ENCODE measurements around the gene ZFYVE28.
"Not testable (repeated sequence)": the region's sequence is repeated elsewhere in the genome, so short reads cannot be mapped to it uniquely, and the experiment has no call there.

Gene ZFYVE28

DNA sequence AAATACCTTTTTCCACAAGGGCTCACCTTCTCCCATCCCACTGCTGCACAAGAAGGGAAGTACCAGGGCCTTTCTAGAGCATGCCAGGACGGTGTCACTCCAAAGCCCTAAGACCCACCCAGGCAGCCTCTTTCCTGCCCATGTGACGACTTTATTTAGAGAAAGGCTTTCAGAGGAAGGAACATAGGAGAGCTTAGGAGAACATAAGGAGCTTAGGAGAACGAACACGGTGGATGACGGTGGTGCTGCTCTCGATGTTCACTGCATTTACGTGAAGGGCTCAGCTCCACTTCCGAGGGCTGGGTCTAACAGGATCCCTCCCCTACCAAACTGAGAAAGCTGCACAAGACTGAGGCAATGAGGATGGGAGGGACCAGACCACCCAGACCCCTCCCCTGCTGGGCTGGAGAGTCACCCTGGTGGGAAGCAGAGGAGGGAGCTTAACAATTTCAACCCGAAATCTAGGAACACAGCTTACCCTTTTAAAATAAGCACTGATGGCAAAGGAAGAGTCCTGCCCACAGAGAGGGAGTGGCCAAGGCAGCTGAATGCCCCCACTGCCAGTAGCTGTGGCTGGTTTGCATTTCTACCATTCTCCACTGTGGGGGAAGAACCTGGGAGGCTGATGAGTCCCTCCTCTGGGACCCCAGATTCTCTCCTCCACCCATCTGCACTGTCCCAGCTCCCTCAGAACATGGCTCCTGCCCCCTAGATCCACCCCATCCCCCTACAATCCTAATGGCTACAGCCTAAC is 29.8 kb downstream of the ZFYVE28 start:
- DNase-seq, result no peak

DNA sequence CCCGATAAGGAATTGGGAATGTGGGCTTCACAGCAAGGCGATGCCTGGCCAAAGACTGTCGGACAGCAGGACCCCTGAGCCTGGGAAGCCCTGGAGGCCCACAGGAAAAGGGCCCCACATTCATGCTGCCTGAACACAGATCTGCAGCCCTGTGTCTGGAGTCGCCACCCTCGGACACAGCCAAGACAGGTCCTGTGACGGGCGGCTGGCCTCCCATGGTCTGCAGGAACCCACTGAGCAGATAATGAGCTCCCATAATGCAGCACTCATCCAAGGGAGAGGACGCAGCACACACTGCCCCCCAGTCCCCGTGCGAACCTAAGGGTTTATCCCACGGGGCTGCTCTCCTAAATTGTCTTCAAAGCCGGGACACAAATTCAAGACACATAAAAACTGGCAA is 30.6 kb downstream of the ZFYVE28 start:
- DNase-seq, result no peak

GRCh38 chr4:2387218-2387617 is 31.2 kb downstream of the ZFYVE28 start:
- DNase-seq, result no peak

DNA sequence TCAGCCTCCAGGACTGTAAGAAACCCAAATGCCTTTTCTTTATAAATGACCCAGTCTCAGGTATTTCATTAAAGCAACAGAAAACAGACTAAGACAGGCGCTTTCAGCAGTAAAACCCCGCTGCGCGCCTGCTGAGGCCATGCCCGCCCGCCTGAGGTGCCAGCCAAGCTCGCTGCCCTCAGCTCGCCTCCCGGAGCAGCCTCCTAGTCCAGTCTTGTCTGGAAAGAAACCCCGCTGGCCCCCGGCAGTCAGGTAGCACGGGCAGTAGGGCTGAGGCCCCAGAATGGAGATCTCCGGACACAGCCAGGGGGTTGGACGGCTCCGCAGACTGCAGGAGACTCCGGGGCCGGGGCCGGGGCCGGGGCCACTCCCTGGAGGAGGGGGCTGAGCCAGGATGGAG is 31.7 kb downstream of the ZFYVE28 start:
- no peak for DNase-seq

DNA sequence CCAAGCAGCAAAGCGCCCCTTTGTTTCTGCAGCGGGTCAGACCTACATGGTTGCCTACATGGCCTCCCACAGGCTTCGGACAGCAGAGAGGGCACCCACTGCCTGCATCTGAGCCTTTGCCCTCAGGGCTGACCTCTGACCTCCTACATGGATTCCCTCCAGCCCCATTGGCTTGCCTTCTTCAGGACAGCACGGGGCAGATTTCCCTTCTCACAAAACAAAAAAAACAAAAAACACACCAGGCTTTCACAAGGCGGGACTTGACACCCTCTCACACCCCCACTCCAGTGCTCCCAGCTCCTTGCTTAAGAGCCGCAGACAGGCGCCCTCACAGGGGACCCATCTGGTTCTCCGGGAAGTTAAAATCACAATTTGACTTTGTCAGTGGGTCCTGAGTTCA is 32.9 kb downstream of the ZFYVE28 start:
- no peak for DNase-seq

DNA sequence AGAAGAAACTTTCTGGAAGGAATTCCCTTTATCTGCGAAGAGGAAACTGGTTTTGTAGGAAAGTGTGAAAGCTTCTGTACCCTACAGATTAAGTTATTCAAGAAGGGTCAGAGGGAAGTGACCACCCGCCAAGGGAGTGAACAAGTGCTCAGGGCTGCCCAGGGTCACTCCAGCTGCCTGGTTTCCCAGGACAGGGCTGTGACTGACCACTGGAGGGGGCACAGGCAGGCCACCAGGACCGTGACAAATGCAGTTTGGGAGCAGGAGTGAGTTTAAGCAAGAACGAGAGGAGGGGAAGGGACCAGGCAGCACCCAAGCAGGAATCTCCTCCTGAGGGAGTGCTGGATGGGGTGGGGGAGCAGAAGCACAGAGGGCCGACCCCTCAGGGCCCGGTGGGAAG is 34.2 kb downstream of the ZFYVE28 start:
- DNase-seq, result no peak

DNA sequence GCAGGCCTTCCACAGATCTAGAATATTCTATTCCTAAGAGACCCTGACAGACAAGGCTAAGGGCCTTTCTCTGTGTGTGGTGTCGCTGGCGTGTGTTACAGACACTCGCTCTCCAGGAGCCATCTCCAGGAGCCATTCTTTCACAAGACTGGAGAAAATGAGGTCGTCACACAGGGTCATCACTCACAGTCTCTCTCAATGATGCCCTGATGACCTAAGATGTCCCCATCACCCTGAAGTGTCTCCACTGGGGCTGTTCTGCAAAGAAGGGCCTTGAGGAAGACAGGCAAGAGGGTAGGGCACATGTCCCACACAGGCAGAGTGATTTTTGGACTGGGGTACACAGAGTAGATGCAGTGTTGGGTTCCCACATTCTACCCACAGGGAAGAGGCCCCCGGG is 34.7 kb downstream of the ZFYVE28 start:
- no peak for DNase-seq

DNA sequence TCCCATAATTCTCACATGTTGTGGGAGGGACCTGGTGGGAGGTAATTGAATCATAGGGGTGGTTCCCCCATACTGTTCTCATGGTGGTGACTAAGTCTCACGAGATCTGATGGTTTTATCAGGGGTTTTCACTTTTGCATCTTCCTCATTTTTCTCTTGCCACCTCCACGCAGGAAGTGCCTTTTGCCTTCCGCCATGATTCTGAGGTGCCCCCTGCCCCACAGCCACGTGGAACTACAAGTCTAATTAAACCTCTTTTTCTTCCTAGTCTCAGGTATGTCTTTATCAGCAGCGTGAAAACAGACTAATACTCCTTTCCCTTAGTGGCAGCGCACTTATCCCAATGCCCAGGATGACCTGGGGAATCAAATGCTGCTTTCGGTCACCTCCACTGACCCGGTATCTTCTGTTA is 35.2 kb downstream of the ZFYVE28 start:
- not testable (repeated sequence) for DNase-seq

- DNase-seq, result not testable (repeated sequence)
Observed at GRCh38 chr4:2382769-2383202, 35.7 kb downstream of the ZFYVE28 start.

DNA sequence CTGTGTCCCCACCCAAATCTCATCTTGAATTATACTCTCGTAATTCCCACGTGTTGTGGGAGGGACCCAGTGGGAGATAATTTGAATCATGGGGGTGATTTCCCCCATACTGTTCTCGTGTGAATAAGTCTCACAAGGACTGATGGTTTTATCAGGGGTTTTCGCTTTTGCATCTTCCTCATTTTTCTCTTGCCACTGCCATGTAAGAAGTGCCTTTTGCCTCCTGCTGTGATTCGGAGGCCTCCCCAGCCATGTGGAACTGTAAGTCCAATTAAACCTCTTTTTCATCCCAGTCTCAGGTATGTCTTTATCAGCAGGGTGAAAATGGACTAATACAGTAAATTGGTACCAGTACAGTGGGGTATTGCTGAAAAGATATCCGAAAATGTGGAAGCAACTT is 37.9 kb downstream of the ZFYVE28 start:
- not testable (repeated sequence) for DNase-seq

DNA sequence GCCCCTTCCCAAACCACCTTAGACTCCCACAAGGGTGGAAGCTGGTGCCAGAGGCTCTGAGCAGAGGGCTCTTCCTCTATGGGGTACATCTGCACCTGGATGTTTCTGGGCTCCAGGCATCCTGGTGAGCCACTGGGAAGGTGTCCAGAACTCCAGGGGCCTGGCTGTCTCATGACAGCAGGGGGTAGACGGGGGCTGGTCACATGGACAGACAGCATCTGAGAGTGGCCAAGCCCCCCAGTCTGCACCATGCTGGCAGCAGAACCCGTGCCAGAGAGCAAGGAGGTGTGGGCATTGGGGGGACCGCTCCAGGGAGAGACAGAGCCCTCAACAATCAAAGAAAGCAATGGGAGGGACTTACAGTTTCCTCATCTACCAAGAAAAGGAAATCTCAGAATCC is 39.5 kb downstream of the ZFYVE28 start:
- no peak for DNase-seq

DNA sequence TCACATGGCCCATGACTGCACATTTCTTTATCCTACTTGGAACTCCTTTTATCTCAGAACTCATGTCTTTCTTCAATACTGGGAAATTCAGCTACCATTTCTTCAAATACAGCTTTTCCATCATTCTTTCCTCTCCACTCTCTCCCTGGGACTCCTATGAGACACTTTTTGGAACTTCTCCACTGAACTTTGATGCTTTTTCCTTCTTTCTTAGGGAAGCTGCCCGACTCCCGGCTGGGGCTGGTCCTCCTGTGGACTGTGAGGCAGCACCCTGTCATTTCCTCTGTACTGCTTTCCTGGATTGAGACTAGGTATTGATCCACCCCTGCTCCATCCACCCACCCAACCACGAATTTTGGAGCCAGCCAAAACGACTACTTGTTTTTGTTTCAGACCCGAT is 40.0 kb downstream of the ZFYVE28 start:
- DNase-seq, result no peak

DNA sequence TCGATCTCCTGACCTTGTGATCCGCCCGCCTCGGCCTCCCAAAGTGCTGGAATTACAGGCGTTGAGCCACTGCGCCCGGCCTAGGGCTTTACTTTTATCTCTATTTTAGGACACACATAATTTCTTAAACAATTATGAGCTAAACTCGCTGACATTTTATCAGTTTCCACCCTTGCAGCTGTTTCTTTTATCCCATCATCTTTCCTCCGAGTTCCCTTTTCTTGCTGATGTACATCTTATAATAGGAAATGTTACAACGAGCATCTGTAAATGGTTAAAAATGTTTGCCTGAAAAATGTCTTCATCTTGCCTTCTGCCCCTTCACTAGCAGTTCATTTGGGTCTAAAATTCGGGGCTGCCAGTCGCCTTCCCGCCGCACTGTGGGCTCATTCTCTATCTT is 41.2 kb downstream of the ZFYVE28 start:
- no peak for DNase-seq

DNA sequence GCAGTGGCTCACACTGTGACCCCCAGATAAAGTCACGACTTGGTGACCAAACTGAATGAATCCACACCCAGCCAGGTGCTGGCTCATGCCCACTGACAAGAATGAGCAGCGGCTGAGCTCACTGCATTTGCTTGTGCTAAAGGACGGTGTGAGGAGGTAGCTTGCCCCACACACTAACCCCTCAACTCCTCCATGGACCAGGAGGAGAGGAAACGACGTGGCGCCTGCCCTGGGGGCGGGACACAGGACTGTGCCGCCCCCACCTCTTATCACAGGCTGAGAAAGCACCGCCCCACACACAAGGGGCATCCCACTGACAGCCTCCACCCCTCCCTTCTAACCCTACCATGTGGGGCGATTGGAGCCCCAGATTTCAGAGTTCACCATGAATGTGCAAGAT is 43.0 kb downstream of the ZFYVE28 start:
- DNase-seq, result no peak

DNA sequence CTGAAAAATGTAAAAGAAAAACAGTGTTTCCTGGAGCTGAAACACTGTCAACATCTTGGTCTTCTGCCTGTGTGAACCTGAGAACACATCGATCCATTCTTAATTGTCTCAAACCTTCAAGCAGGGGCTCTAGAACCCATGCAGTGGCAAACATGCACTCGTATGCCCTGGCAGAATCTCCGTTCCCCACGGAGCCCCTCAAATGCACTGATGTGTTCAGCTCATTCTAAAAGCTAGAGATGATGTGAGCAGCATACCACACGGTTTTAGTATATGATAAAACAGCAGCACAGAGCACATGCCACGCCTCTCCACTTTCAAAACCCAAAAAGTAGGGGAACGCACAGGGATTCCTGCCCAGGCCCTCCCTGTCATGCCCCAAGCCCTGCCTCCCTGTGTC is 44.9 kb downstream of the ZFYVE28 start:
- DNase-seq, result no peak

DNA sequence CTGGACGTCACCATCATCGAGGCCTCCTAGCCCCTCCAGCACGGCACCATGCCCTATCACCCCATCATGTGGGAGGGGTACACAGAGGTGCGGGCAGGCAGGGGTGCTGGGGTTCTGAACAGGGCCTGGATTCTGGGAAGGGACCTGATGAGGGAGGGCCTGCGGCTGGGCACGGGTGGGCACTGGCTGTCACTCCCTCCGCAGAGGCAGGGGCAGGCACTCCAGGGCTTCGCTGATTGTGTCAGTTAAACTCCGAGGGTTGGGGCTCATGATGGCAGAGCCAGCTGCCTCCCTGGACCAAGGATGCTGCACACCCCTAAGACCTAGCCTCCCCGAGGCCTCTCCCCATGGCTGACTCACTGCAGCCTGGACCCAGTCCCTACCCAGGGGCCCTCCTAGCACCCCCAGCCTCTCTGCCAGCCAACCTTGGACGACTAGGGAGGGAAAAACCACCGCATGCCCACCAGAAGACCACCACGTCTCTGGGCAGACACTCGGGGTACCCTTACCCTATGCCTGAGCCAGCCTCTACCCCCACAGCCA is 45.9 kb downstream of the ZFYVE28 start:
- no peak for DNase-seq

GRCh38 chr4:2371765-2372487 is 46.5 kb downstream of the ZFYVE28 start:
- no peak for DNase-seq

- DNase-seq, result no peak
Observed at GRCh38 chr4:2370597-2371320, 47.7 kb downstream of the ZFYVE28 start.

GRCh38 chr4:2368746-2369437 is 49.6 kb downstream of the ZFYVE28 start:
- DNase-seq, result no peak

DNA sequence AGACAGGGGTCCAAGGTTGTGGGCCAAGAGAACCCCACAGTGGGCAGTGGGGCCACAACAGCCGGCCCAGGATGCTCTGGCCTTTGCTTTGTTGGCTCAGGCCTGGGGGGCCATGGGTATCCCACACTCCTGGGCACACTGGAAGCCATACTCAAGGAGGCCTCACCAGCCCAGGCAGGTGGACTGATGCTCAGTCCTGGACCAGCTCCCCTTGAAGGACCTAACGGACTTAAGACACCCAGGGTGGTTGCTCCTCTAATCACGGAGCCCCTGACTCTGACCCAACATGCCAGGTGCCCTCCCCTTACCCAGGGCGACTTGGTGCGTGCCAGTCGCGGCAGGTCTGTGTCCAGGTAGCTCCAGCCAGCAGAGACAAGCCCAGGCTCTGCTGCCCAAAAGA is 50.8 kb downstream of the ZFYVE28 start:
- DNase-seq, result no peak

DNA sequence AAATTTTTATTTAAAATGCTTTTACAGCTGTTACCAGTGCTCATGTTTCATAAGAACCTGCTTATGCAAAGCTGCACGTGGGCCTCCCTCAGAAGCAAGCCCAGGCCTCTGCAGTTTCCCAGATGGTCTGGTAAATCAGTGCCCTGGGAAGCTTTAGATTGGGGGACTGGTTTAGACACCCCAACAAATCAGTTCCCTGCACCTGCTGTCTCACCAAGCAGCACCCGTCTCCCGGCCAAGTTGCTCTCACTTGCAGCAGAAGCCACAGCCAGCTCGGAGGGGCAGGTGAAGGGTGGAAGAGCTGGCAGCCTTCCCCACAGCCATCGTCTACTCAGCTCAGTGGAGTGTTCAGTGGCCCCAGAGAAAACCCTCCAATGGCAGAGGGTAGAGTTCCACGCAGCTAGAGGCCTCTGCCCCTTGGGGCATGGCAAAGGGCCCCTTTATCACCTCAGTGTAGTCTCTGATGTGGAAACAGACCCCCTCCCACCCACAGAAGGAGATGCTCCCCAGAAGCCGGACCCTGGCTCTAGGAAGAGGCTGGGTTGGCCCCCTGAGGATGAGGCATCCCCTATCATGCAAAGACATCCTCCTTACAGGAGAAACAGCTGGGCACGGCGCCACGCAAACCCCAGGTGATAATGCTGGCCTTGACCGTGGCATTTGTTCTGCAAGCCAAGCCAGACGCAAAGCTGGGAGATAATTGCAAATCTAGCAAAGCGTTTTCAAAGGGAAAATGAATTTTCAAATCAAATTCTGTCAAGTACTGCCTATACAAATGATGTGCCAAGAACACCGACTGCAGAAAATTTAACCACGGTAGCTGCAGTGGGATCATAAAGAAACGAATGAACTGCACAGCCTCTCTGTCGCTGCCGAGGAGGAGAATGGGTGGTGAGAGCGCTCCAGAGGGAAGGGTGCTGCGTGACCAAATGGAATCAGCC is 51.9 kb downstream of the ZFYVE28 start:
- no peak for DNase-seq

DNA sequence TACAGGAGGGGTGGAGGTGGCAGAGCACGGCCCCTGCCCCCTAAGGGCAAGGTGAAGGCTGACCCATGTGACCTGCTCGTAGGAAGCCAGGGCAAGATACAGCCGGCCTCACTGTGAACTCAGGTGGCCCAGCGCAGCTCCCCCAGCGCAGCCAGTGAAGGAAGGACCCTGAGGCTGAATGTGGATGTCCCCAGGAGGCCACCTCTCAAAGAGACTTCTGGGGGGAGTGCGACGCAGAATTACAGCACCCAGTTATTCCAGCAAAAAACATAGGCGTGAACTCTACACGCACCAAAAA is 52.6 kb downstream of the ZFYVE28 start:
- no peak for DNase-seq

Measured in stimulated activated CD4-positive, alpha-beta T cell treated with anti-CD3 and anti-CD28 coated beads, Interleukin-2, amount 100 ng/mL, for 24 hours (primary cell).